Stimulated activated effector memory CD8-positive, alpha-beta T cell treated with anti-CD3 and anti-CD28 coated beads, Interleukin-12 subunit alpha, Interleukin-12 subunit beta, amount 100 ng/mL, for 72 hours (primary cell): Measurements from ENCODE around the gene TRPV5.

Experiments
- ATAC-seq: fragments of 150-1000 bp; cut with Tn5 transposase; 2 replicates; pipeline ENCODE4 v1.10.0; 2021
- DNase-seq, 2 donors: peaks; one replicate each; pipeline ENCODE4 v3.0.0; 2021 to 2022; ENCODE audit warnings: low spot score in 2 of 2
- H3K27ac Mint-ChIP-seq: one replicate; pipeline ENCODE4 v1.8.0; 2022; ENCODE audit warnings: mild to moderate bottlenecking, mixed read lengths
- H3K36me3 Mint-ChIP-seq: one replicate; pipeline ENCODE4 v1.8.0; 2022; ENCODE audit warnings: mild to moderate bottlenecking, mixed read lengths
- H3K4me1 Mint-ChIP-seq: one replicate; pipeline ENCODE4 v1.8.0; 2022; ENCODE audit warnings: mixed read lengths
- H3K4me3 Mint-ChIP-seq: one replicate; pipeline ENCODE4 v1.8.0; 2022; ENCODE audit warnings: mild to moderate bottlenecking, mixed read lengths
- H3K9me3 Mint-ChIP-seq: one replicate; pipeline ENCODE4 v1.8.0; 2022; ENCODE audit warnings: mixed read lengths

The TRPV5 gene

GRCh38 chr7:142927085-142927745 is 6.3 kb downstream of the TRPV5 start:
- Mint-ChIP-seq H3K4me1 (no peaks in the 10 kb centered on the region), H3K36me3 (no peaks in the 10 kb centered on the region), H3K9me3 (no peaks in the 10 kb centered on the region), H3K4me3 (no peak overlapping the region), H3K27ac (no peak overlapping the region)
- ATAC-seq (no peak), DNase-seq (no peak)

GRCh38 chr7:142925413-142925812 is 8.1 kb downstream of the TRPV5 start:
- Mint-ChIP-seq H3K9me3 (no peaks in the 10 kb centered on the region), H3K27ac (no peak overlapping the region), H3K4me3 (no peak overlapping the region), H3K36me3 (no peaks in the 10 kb centered on the region), H3K4me1 (no peaks in the 10 kb centered on the region)
- ATAC-seq, result no peak
- DNase-seq, result no peak

- Mint-ChIP-seq H3K27ac (no peak overlapping the region), H3K4me1 (no peaks in the 10 kb centered on the region), H3K9me3 (no peaks in the 10 kb centered on the region), H3K36me3 (no peaks in the 10 kb centered on the region), H3K4me3 (no peak overlapping the region)
- DNase-seq (no peak), ATAC-seq (no peak)
Observed at GRCh38 chr7:142923391-142923790, 10.2 kb downstream of the TRPV5 start.

GRCh38 chr7:142919656-142920055 is 13.9 kb downstream of the TRPV5 start:
- no peak for DNase-seq
- ATAC-seq, result no peak
- H3K4me3 Mint-ChIP-seq, result no peak overlapping the region
- H3K27ac Mint-ChIP-seq, result no peak overlapping the region
- no peaks in the 10 kb centered on the region for H3K9me3 Mint-ChIP-seq
- H3K36me3 Mint-ChIP-seq, result no peaks in the 10 kb centered on the region
- no peaks in the 10 kb centered on the region for H3K4me1 Mint-ChIP-seq

GRCh38 chr7:142918901-142919300 is 14.6 kb downstream of the TRPV5 start:
- Mint-ChIP-seq H3K4me3 (no peak overlapping the region), H3K9me3 (no peaks in the 10 kb centered on the region), H3K36me3 (no peaks in the 10 kb centered on the region), H3K27ac (no peak overlapping the region), H3K4me1 (no peaks in the 10 kb centered on the region)
- ATAC-seq (no peak), DNase-seq (no peak)

- no peaks in the 10 kb centered on the region for H3K4me1 Mint-ChIP-seq
- no peak for ATAC-seq
- no peak overlapping the region for H3K4me3 Mint-ChIP-seq
- no peak for DNase-seq
- H3K9me3 Mint-ChIP-seq, result no peaks in the 10 kb centered on the region
- H3K36me3 Mint-ChIP-seq, result no peaks in the 10 kb centered on the region
- H3K27ac Mint-ChIP-seq, result no peak overlapping the region
Observed at GRCh38 chr7:142917447-142917846, 16.1 kb downstream of the TRPV5 start.

- ATAC-seq, result no peak
- Mint-ChIP-seq H3K27ac (no peak overlapping the region), H3K36me3 (no peaks in the 10 kb centered on the region), H3K4me3 (no peak overlapping the region), H3K9me3 (no peaks in the 10 kb centered on the region), H3K4me1 (no peaks in the 10 kb centered on the region)
- DNase-seq, result no peak
Observed at GRCh38 chr7:142916508-142916907, 17.0 kb downstream of the TRPV5 start.

GRCh38 chr7:142915315-142915714 is 18.2 kb downstream of the TRPV5 start:
- ATAC-seq, result no peak
- DNase-seq, result no peak
- H3K9me3 Mint-ChIP-seq, result no peaks in the 10 kb centered on the region
- no peaks in the 10 kb centered on the region for H3K36me3 Mint-ChIP-seq
- no peak overlapping the region for H3K27ac Mint-ChIP-seq
- H3K4me1 Mint-ChIP-seq, result no peaks in the 10 kb centered on the region
- no peak overlapping the region for H3K4me3 Mint-ChIP-seq

- H3K36me3 Mint-ChIP-seq, result no peaks in the 10 kb centered on the region
- no peaks in the 10 kb centered on the region for H3K4me1 Mint-ChIP-seq
- no peaks in the 10 kb centered on the region for H3K9me3 Mint-ChIP-seq
- ATAC-seq (no peak), DNase-seq (no peak)
- H3K4me3 Mint-ChIP-seq, result no peak overlapping the region
- H3K27ac Mint-ChIP-seq, result no peak overlapping the region
Observed at GRCh38 chr7:142914121-142914520, 19.4 kb downstream of the TRPV5 start.

- no peak overlapping the region for H3K27ac Mint-ChIP-seq
- no peak overlapping the region for H3K4me3 Mint-ChIP-seq
- H3K36me3 Mint-ChIP-seq, result no peaks in the 10 kb centered on the region
- H3K9me3 Mint-ChIP-seq, result no peaks in the 10 kb centered on the region
- ATAC-seq, result no peak
- no peak for DNase-seq
- no peaks in the 10 kb centered on the region for H3K4me1 Mint-ChIP-seq
Observed at GRCh38 chr7:142913566-142913965, 20.0 kb downstream of the TRPV5 start.

GRCh38 chr7:142913051-142913450 is 20.5 kb downstream of the TRPV5 start:
- H3K36me3 Mint-ChIP-seq, result no peaks in the 10 kb centered on the region
- ATAC-seq (no peak), DNase-seq (no peak)
- no peaks in the 10 kb centered on the region for H3K9me3 Mint-ChIP-seq
- H3K4me3 Mint-ChIP-seq, result no peak overlapping the region
- no peak overlapping the region for H3K27ac Mint-ChIP-seq
- H3K4me1 Mint-ChIP-seq, result no peaks in the 10 kb centered on the region

- Mint-ChIP-seq H3K36me3 (no peaks in the 10 kb centered on the region), H3K4me3 (no peak overlapping the region), H3K4me1 (no peaks in the 10 kb centered on the region), H3K27ac (no peak overlapping the region), H3K9me3 (no peaks in the 10 kb centered on the region)
- no peak for ATAC-seq
- DNase-seq, result no peak
Observed at GRCh38 chr7:142910481-142910880, 23.1 kb downstream of the TRPV5 start.

- DNase-seq, result no peak
- Mint-ChIP-seq H3K27ac (no peak overlapping the region), H3K36me3 (no peaks in the 10 kb centered on the region), H3K4me1 (no peaks in the 10 kb centered on the region), H3K9me3 (no peaks in the 10 kb centered on the region), H3K4me3 (no peak overlapping the region)
- ATAC-seq, result no peak
Observed at GRCh38 chr7:142910031-142910433, 23.5 kb downstream of the TRPV5 start.

- Mint-ChIP-seq H3K36me3 (no peaks in the 10 kb centered on the region), H3K27ac (no peak overlapping the region), H3K4me1 (no peaks in the 10 kb centered on the region), H3K4me3 (no peak overlapping the region), H3K9me3 (no peaks in the 10 kb centered on the region)
- no peak for DNase-seq
- peak; percentile 43 for ATAC-seq
Observed at GRCh38 chr7:142908921-142909890, 24.3 kb downstream of the TRPV5 start.

- DNase-seq (no peak), ATAC-seq (no peak)
- H3K9me3 Mint-ChIP-seq, result no peaks in the 10 kb centered on the region
- H3K4me3 Mint-ChIP-seq, result no peak overlapping the region
- no peaks in the 10 kb centered on the region for H3K36me3 Mint-ChIP-seq
- H3K4me1 Mint-ChIP-seq, result no peaks in the 10 kb centered on the region
- H3K27ac Mint-ChIP-seq, result no peak overlapping the region
Observed at GRCh38 chr7:142908290-142908689, 25.3 kb downstream of the TRPV5 start.

- Mint-ChIP-seq H3K36me3 (no peaks in the 10 kb centered on the region), H3K4me1 (no peaks in the 10 kb centered on the region), H3K4me3 (no peak overlapping the region), H3K9me3 (no peaks in the 10 kb centered on the region), H3K27ac (no peak overlapping the region)
- DNase-seq, result no peak
- ATAC-seq, result no peak
Observed at GRCh38 chr7:142906643-142907042, 26.9 kb downstream of the TRPV5 start.
